ENCODE data around the gene POU5F1. TPM values are rescaled to one million over a fixed set of nuclear protein-coding genes. Genes with fewer than 3 reads are reported as not detected.

The POU5F1 gene
- total RNA-seq, 2 experiments from 2014 or later: not detected

DNA sequence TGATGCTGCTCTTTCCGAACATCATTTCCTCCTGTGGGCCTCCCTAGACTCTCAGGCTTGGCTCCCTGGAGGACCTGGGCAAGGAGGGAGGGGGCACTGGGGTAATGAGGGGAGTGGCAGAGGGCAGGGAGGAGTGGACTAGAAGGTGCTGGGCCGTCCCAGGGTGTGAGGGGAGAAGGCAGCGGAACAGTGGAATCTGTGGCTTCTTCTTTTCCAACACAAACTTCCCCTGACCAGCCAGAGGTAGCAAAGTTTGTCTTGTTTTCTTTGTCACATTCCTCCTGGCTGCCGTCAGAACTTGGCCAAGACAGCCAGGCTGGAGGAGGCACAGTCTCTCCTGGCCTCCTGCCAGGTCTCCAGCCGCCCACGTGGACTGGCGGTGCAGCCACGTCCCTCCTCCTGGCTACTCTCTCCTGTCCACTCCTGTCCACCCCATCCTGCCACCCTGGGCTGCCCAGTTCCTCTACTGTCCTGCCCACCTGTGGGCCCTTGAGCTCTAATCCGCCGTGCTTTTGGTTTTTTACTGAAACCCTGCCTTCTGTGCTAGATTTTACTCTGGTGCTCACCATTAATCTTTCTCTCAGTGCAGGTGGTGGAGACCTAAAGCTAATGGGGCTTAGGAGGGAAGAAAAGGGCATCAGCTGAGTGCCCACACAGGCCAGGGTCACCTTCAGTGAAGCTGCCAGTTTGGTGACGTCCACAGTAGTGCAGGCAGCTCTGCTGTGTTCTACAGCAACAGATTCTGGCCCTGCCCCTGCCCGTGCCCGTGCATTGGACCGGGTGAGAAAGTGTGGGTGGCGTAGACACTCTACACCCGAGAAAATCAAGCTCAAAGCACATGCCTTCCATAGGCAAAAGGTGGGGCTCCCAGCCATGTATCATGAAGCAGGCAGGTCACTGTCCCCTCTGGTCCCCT, 47.4 kb downstream of the POU5F1 start:
- no peaks in the 10 kb centered on the region for H3K36me3 Mint-ChIP-seq
- H3K4me3 Mint-ChIP-seq: no peak overlapping the region
- peaks cover 3% of the 10 kb centered on the region for H3K4me1 Mint-ChIP-seq
- H3K9me3 Mint-ChIP-seq: no peaks in the 10 kb centered on the region
- peaks cover 2% of the 10 kb centered on the region for H3K27me3 Mint-ChIP-seq
- DNase-seq: no peak
- H3K27ac Mint-ChIP-seq: no peak overlapping the region

DNA sequence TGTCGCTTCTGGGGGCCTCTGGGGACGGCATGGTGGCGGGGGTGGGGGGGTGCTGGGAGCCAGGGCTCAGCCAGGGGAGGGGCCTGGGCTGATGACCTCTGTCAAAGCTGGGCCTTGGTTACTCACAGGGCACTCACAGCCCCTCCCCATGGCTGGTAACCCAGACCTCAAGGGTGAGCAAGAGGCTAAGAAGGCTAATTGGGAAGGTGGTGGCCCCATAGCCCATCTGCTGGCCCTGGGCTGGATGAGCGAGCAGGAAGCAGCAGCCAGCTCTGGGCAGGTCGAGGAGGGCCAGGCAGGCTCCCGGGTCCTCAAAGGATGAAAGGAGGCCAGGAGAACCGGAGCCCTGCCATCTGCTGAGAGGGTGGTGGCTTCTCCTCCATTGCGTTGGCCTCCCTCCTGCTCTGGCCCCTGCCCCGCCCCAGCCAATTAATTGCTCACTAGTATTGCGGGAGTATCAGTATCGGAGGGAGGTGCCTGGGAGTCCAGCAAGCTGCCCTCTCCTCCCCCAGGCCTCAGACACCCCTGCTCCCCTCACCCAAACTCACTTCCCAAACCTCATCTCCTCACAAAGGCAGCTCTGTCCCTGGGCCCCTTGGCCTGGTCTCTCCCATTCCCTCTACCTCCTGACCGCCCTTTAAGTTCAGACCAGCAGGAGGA, 49.2 kb downstream of the POU5F1 start:
- H3K4me3 Mint-ChIP-seq: no peak overlapping the region
- no peaks in the 10 kb centered on the region for H3K9me3 Mint-ChIP-seq
- no peaks in the 10 kb centered on the region for H3K36me3 Mint-ChIP-seq
- H3K4me1 Mint-ChIP-seq: no peaks in the 10 kb centered on the region
- no peak for DNase-seq
- no peak overlapping the region for H3K27ac Mint-ChIP-seq
- H3K27me3 Mint-ChIP-seq: no peaks in the 10 kb centered on the region

DNA sequence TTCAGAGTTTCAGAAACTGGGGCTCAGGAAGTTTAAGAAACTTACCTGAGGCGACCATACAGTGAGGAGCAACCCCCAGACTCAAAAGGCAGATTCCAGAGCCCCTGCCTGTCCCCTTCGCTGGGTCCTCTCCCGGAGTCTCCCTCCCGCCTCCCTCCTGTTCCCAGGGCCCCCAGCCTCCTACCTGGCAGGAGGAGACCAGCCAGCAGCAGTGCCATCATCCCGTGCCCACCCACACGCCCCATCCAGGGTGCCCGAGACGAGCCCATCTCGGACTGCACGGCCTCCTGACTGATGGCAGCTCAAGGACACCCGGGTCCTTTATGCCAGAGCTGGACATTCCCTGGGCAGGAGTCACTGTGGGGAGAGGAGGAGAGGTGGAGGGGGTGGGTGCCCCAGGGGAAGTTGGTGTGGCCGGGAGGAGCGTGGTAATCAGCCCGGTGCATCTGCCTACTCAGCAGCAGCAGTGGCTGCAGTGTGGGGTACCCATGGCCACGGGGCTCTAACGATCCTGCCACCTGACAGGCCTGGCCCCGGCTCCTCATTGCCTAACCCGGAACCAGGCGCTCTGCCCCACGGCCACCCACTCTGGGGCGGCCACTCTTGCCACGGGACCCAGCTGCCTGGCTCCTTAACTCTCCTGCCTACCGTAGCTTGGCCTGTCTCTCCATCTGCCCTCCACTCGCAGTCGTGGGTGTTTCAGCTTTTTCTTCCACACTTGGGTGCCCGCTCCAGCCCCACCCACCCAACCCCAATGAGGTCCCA, 50.1 kb downstream of the POU5F1 start, which contains the start of gene CDSN:
CDSN (minus strand) TSS at position 296 of the 765 bp plus-strand sequence; CDS start at position 269, 27 bp downstream.
- Mint-ChIP-seq H3K9me3 (no peaks in the 10 kb centered on the region), H3K36me3 (no peaks in the 10 kb centered on the region), H3K4me3 (no peak within 1 kb of the TSS), H3K27me3 (no peaks in the 10 kb centered on the region), H3K27ac (no peak within 1 kb of the TSS), H3K4me1 (no peaks in the 10 kb centered on the region)
- no peak for DNase-seq

DNA sequence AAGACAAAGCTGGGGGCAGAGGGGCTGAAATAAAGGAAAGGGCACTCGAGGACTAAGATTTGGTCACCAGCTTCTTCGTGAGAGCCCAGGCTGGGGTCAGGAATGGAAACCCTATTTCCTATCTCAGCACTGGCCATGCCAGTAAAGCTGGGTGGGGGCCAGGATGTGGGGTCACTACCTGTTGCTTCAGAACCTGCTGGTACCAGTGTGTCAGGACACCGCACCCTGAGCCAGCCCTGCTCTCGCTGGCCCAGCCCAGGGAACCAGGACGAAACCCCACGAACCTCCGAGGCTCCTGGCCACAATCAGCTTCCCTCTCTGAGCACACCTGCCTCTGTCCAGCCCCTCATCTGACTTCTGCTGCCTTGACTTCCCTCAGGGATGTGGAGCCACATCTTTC, 52.3 kb downstream of the POU5F1 start:
- Mint-ChIP-seq H3K27me3 (no peaks in the 10 kb centered on the region), H3K27ac (no peak overlapping the region), H3K36me3 (no peaks in the 10 kb centered on the region), H3K9me3 (no peaks in the 10 kb centered on the region), H3K4me3 (no peak overlapping the region), H3K4me1 (peaks cover 2% of the 10 kb centered on the region)
- DNase-seq: no peak

DNA sequence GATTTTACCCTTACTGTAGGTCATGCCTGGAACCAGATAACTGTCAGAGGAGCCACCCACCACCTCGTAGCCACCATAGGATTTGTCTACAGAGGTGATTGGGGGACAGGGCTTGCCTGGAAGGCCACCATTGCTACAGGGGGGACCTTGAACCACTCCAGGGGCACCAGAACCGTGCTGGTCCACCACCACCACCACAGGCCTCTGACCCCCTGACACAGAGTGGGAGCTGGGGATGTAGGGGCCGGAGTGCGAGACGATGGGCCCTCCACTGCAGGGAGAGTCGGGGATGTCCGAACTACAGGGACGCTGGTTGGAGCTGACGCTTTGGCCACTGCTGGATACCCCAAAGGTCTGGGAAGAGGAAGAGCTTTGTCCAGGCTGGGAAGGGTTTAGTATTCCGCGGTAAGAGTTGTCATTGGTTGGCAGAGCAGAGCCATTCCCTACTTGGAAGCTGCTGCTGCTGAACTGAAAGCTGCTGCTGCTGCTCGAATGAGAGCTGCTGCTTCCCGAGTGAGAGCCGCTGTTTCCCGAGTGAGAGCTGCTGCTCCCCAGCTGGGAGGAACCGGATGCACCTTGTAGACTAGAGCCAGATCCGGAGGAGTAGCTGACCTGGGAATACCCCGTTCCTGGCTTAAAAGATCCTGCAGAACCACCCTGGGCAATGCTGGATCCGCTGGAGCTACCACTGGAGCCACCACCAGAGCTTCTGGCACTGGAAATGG, 53.7 kb downstream of the POU5F1 start:
- Mint-ChIP-seq H3K9me3 (no peaks in the 10 kb centered on the region), H3K27ac (no peak overlapping the region), H3K4me1 (peaks cover 2% of the 10 kb centered on the region), H3K36me3 (no peaks in the 10 kb centered on the region), H3K27me3 (no peaks in the 10 kb centered on the region), H3K4me3 (no peak overlapping the region)
- no peak for DNase-seq

- no peaks in the 10 kb centered on the region for H3K27me3 Mint-ChIP-seq
- no peak overlapping the region for H3K27ac Mint-ChIP-seq
Measured at GRCh38 chr6:31115941-31116560, 54.4 kb downstream of the POU5F1 start.

GRCh38 chr6:31114970-31115849, 55.3 kb downstream of the POU5F1 start:
- H3K27ac Mint-ChIP-seq: no peak overlapping the region

More at GRCh38 chr6:31115941-31116560, 54.4 kb downstream of the POU5F1 start:
- Mint-ChIP-seq H3K4me3 (no peak overlapping the region), H3K36me3 (no peaks in the 10 kb centered on the region), H3K4me1 (peaks cover 2% of the 10 kb centered on the region), H3K9me3 (no peaks in the 10 kb centered on the region)
- no peak for DNase-seq

DNA sequence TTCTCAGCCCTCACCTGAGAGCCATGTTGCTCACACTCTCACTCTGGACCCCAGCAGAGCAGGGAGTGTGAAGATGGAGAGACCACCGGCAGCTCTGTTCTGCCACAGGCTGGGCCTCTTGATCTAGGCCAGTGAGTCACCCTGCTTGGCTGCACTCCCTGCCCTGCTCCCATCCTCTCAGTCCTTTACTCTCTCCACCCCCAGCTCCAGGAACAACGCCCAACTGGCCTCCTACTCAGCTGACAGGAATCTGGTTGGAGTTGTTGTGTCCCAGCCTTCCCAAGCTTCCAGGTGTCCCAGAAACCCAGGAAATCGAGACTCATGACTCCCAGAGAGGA, 56.0 kb downstream of the POU5F1 start, which contains the start of gene PSORS1C1:
PSORS1C1 (plus strand) TSS at position 260 of the 338 bp plus-strand sequence. CDS start 14,833 bp downstream, outside the sequence.
- H3K9me3 Mint-ChIP-seq: no peaks in the 10 kb centered on the region
- DNase-seq: no peak

More at GRCh38 chr6:31114970-31115849, 55.3 kb downstream of the POU5F1 start:
- no peak overlapping the region for H3K4me3 Mint-ChIP-seq
- no peak for DNase-seq
- peaks cover 2% of the 10 kb centered on the region for H3K4me1 Mint-ChIP-seq
- no peaks in the 10 kb centered on the region for H3K36me3 Mint-ChIP-seq
- H3K27me3 Mint-ChIP-seq: no peaks in the 10 kb centered on the region
- H3K9me3 Mint-ChIP-seq: no peaks in the 10 kb centered on the region

More for the DNA sequence above, 56.0 kb downstream of the POU5F1 start, which contains the start of gene PSORS1C1:
- H3K4me3 Mint-ChIP-seq: no peak within 1 kb of the TSS
- H3K4me1 Mint-ChIP-seq: peaks cover 2% of the 10 kb centered on the region
- no peaks in the 10 kb centered on the region for H3K36me3 Mint-ChIP-seq
- H3K27ac Mint-ChIP-seq: no peak within 1 kb of the TSS
- H3K27me3 Mint-ChIP-seq: no peaks in the 10 kb centered on the region

Other genes with a start within 250 kb of the POU5F1 start
- gene SFTA2, start 238.5 kb downstream of the POU5F1 start, total RNA-seq: not detected
- not detected for gene MUCL3, start 229.7 kb downstream of the POU5F1 start, total RNA-seq
- gene MUC21, start 187.0 kb downstream of the POU5F1 start, total RNA-seq: not detected
- not detected for gene MUC22, start 160.2 kb downstream of the POU5F1 start, total RNA-seq
- gene C6orf15, start 58.1 kb downstream of the POU5F1 start, total RNA-seq: not detected
- under 1 TPM in 1 of 2 experiments, not detected in 1; 0.19 TPM for gene PSORS1C1, start 55.9 kb downstream of the POU5F1 start, total RNA-seq
- gene CDSN, start 50.2 kb downstream of the POU5F1 start, total RNA-seq: not detected
- gene PSORS1C2, start 31.6 kb downstream of the POU5F1 start, total RNA-seq: not detected
- 10 to 100 TPM; 43.0 to 46.6 TPM for gene CCHCR1, start 12.9 kb downstream of the POU5F1 start, total RNA-seq
- gene TCF19, start 12.1 kb downstream of the POU5F1 start, total RNA-seq: 10 to 100 TPM; 86.1 to 89.8 TPM
- gene HLA-C, start 101.4 kb upstream of the POU5F1 start, total RNA-seq: 100 to 1,000 TPM; 736 to 755 TPM
- gene HLA-B, start 186.5 kb upstream of the POU5F1 start, total RNA-seq: 1,000 to 10,000 TPM; 2,753 to 2,773 TPM
- 10 to 100 TPM; 10.5 to 11.3 TPM for gene MICA, start 232.9 kb upstream of the POU5F1 start, total RNA-seq